ENCODE measurements around the gene SETD2. TPM values are rescaled to one million over a fixed set of nuclear protein-coding genes. Genes with fewer than 3 reads are reported as not detected.

SETD2 gene
- total and polyA plus RNA-seq, 9 of the 15 experiments (the other 6 are each of a cell fraction or from before 2014, with no cell fraction given) = 8.2 to 44.0 (median 33.6) TPM

GRCh38 chr3:47009225-47010110 lies 154.4 kb downstream of the SETD2 start (continued):
- no peak for TF ChIP-seq ATF2 (CRISPR knock-in tag; IDR thresholded peaks at IDR 0.05)
- TF ChIP-seq CGGBP1 (CRISPR knock-in tag; IDR thresholded peaks at IDR 0.05) = no peak
- TF ChIP-seq RAD21 (CRISPR knock-in tag; conservative IDR thresholded peaks at IDR 0.05 in 1 of 2, IDR thresholded peaks at IDR 0.05 in 1 of 2) = no peak
- TF ChIP-seq TFAP4 (CRISPR knock-in tag; IDR thresholded peaks at IDR 0.05; ENCODE audit: borderline replicate concordance) = 0 out of 2 replicates have a peak, but pooled peaks have one; percentile 4
- no peak for TF ChIP-seq RBM39 (optimal IDR thresholded peaks at IDR 0.05; ENCODE audit: low read depth, low read length)
- TF ChIP-seq PPARD (CRISPR knock-in tag; IDR thresholded peaks at IDR 0.05) = no peak
- no peak for TF ChIP-seq MEF2A (IDR thresholded peaks at IDR 0.05; ENCODE audit: control insufficient read depth, low read depth, low read length)
- TF ChIP-seq XRCC5 (IDR thresholded peaks at IDR 0.05; ENCODE audit: low read depth, low read length) = no peak
- TF ChIP-seq XRCC4 (IDR thresholded peaks at IDR 0.05; ENCODE audit: extremely low read depth, insufficient read depth, insufficient read length) = no peak
- peak; percentile 56 for TF ChIP-seq RBM22 (IDR thresholded peaks at IDR 0.05; ENCODE audit: low read depth, low read length, poor library complexity, severe bottlenecking)
- no peak for TF ChIP-seq GABPA (tag; conservative IDR thresholded peaks at IDR 0.05; ENCODE audit: low read depth)
- TF ChIP-seq HMBOX1 (IDR thresholded peaks at IDR 0.05) = no peak
- TF ChIP-seq YY1 (IDR thresholded peaks at IDR 0.05; ENCODE audit: borderline replicate concordance in 1 of 3, control insufficient read depth in 1 of 3, extremely low read depth in 1 of 3, insufficient read depth in 3 of 3, insufficient read length in 1 of 3, insufficient replicate concordance in 2 of 3, low read depth in 1 of 3, low read length in 2 of 3) = no peak
- TF ChIP-seq ZNF561 (CRISPR knock-in tag; conservative IDR thresholded peaks at IDR 0.05) = no peak
